Measurements from ENCODE around the gene SLCO3A1.

DNA sequence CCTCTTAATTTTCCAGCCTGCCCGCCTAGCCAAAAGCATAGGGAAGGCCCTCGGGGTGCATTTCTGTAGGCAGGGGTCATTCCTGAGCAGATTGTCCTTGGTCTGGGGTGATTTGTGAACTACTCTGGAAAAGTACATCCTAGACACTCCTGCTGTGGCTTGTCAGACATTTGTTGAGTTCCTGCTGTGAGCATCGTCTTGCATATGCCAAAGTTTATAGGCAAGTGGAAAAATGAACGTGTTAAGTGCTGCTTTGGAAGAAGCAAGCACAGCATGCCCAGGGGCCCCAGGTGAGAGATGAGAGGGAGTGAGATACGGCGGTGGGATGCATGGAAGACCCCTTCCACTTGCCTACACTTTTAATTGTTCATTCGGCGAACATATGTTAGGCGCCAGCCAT is 302.4 kb downstream of the SLCO3A1 start:
- no peak for TF ChIP-seq POLR2A (IDR thresholded peaks at IDR 0.05)
- TF ChIP-seq, protein P1, sequence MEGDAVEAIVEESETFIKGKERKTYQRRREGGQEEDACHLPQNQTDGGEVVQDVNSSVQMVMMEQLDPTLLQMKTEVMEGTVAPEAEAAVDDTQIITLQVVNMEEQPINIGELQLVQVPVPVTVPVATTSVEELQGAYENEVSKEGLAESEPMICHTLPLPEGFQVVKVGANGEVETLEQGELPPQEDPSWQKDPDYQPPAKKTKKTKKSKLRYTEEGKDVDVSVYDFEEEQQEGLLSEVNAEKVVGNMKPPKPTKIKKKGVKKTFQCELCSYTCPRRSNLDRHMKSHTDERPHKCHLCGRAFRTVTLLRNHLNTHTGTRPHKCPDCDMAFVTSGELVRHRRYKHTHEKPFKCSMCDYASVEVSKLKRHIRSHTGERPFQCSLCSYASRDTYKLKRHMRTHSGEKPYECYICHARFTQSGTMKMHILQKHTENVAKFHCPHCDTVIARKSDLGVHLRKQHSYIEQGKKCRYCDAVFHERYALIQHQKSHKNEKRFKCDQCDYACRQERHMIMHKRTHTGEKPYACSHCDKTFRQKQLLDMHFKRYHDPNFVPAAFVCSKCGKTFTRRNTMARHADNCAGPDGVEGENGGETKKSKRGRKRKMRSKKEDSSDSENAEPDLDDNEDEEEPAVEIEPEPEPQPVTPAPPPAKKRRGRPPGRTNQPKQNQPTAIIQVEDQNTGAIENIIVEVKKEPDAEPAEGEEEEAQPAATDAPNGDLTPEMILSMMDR (IDR thresholded peaks at IDR 0.05) = no peak
